NCI-H1436 (cell line): ENCODE measurements around the gene STEAP1B.
"Not testable (repeated sequence)": the region's sequence is repeated elsewhere in the genome, so short reads cannot be mapped to it uniquely, and the experiment has no call there.

Source experiments
- DNase-seq: peaks from one replicate; lab custom pipeline; 2025; lab: John Stamatoyannopoulos, UW

STEAP1B gene

GRCh38 chr7:22496912-22497311 lies 3.1 kb downstream of the STEAP1B start:
- DNase-seq = not testable (repeated sequence)

- DNase-seq = not testable (repeated sequence)
Observed at GRCh38 chr7:22496296-22496888, 3.6 kb downstream of the STEAP1B start.

DNA sequence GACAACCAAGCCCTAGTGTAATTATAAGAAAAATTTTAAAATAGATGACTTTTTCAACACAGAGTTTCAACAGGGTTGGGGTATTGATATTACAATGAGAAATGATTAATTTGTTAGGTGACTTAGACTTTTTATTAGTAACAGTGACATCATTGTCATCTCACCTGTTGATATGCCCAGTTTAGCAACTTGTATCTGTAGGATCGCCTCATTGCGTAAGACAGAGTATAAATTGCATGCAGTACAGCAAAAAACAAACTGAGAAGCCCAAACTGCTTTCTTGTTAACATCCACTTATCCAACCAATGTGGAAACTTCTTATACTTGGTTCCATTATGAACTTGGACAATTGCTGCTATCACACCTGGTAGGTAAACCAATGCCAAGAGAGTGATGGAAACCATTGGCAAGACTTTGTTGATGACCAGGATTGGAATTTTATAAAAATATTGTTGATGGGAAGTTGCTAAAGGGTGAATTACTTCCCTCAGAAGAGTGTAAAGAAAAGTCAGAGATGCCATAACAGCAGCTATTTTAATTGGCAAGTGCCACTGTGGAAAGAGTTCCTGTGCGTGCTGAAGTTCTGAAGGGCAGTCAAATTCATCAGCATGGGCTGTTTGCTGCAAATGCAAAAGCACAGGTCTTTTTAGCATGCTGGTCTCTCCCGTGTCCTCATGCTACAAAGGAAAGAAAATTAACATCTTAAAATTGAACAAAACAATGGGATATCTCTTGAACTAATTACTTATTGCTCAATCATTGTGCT lies 6.6 kb downstream of the STEAP1B start:
- not testable (repeated sequence) for DNase-seq

DNA sequence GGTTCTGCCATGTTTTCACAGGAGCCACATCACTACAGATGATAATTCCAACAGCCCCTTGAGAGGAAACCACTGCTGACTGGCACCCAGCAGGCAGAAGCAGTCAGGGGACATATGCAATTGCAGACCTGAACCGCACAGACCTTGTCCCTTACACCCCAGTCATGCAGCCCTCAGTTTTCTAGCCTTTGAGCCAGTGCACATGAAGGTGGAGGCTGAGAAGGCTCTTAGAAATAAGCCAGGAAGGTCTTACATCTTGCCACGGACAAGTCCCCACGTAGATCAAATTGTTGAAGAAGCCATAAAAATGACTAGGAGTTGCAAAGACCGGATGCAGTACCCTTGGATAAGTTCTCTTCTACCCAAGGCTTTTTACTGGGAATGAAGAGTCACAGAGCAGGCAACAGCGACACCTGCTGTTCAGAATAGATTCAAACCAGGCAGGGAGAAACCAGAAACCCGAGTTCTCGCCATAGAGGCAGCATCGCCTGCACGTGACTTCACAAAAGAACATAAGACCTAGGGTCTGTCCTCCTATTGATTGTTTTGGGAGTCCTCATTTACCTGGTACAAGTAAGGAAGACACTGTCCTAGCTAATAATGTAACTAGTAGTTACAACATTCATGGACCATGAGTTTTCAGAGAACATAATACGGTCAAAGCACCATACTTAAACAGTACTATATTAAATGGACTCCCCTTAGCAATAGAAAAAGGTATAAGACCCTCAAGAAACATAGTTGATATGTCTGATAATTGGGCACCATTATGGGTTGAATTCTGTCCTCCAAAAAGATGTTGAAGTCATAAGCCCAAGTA lies 11.1 kb downstream of the STEAP1B start:
- DNase-seq = peak; percentile 69

- DNase-seq = no peak
Observed at GRCh38 chr7:22487978-22488642, 11.9 kb downstream of the STEAP1B start.

DNA sequence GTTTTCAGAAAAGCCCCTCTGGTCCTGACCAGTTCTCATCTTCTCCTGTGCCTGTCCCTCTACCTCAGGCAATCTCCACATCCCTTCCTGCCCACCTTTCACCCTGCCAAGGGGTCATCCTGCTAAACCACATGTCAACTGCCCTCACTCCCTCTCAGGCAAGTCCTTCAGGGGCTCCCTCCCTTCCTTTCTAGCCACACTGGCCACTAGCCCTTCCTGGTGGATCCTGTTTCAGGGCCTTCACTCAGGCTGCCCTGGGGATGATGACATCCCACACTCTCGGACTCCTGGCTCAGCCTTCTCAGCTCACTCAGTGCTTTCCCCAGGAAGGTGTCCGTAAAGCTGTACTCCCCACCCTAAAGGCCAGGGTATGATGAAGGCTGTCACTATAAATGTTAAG lies 13.4 kb downstream of the STEAP1B start:
- no peak for DNase-seq

GRCh38 chr7:22485189-22485588 lies 14.8 kb downstream of the STEAP1B start:
- DNase-seq = no peak

DNA sequence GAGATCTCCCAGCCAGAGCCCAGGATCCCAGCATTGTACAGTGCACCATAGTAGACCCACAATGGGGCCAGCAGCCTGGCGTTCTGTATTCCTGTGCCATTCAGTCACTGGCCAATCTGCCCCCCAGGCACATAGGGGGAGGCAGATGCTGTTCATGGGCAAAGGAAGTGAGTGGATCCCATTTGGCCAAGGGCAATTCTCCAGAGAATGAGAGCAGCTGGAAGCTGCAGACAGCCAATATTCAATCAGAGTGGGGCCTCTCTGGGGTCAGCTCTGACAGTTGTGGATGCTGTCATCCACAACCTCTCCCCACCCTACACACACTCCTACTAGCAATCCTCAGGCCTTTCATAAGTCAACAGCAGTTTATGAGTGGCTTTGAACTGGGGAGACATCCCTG lies 17.5 kb downstream of the STEAP1B start:
- DNase-seq = no peak

DNA sequence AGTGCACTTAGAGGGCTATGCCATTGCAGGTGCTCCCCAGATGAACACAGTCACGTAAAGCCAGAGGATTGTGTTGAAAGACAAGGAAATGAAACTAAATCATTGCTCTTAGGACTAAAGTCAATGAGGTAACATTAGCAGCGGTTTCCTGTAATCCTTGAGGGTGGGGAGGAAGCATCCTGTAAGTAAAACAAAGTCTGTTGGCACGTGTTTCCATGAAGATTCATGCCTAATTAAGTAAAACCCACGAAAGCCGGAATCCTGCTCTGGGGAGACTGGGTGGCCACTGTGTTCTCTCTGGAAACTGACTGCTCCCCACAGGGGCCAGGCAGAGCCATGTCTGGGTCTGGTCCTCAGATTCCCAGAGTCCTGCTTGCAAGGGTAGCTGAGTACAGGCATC lies 18.3 kb downstream of the STEAP1B start:
- no peak for DNase-seq

- DNase-seq = no peak
Observed at GRCh38 chr7:22480523-22481075, 19.4 kb downstream of the STEAP1B start.

GRCh38 chr7:22477876-22478450 lies 22.0 kb downstream of the STEAP1B start:
- no peak for DNase-seq

DNA sequence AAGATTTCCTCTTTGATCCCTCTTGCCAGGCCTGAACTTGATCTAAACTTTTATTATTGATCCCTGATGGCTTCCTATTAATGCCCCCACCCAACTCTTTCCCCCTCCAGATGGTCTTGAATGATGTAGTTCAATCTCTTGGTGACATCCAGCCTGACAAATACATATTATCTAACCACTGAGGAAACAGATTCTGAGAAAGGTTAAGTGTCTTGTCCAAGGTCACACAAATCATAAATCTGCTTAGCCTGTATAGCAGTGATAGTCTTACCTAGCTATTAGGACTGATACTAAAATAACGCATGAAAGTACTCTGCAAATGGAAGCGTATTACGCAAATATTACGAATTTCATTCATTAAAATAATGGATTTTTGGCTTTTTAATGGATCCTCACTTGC lies 22.7 kb downstream of the STEAP1B start:
- no peak for DNase-seq

- DNase-seq = no peak
Observed at GRCh38 chr7:22476824-22477223, 23.2 kb downstream of the STEAP1B start.

GRCh38 chr7:22474645-22475044 lies 25.3 kb downstream of the STEAP1B start:
- DNase-seq = no peak

DNA sequence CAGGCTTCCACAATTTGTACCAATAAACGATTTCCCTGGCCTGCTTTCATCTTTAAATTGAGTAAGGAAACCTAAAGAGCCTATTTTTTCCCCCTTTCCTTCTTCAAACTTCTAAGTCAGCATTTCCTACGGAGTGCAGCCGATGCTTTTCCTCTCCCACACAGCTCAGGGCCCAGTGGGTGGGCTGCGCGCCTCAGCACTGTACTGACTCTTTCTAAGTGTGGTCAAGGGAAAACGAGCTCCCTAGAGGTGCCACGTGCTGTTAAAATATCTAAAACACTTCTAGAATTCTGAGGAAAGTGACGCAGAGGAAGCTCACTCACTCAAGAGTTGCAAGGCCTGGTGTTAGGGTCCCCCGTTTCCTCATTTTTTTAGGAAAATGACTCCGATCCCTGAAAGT lies 29.0 kb downstream of the STEAP1B start:
- DNase-seq = no peak

GRCh38 chr7:22469371-22470143 lies 30.4 kb downstream of the STEAP1B start:
- DNase-seq = no peak

DNA sequence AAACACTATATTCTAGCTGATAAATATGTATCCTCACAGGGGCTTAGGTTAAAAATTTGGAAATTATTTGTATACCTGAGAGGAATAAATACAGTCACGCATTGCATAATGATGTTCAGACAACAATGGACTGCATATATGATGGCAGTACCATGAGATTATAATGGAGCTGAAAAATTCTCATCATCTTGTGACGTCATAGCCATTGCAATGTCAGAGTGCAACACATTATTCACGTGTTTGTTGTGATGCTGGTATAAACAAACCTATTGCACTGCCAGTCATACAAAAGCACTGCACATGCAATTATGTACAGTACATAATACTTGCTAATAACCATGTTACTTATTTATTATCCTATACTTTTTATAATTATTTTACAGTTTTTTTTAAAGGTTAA lies 31.4 kb downstream of the STEAP1B start:
- DNase-seq = no peak

GRCh38 chr7:22464299-22464698 lies 35.7 kb downstream of the STEAP1B start:
- no peak for DNase-seq

GRCh38 chr7:22460363-22460988 lies 39.5 kb downstream of the STEAP1B start:
- DNase-seq = no peak

DNA sequence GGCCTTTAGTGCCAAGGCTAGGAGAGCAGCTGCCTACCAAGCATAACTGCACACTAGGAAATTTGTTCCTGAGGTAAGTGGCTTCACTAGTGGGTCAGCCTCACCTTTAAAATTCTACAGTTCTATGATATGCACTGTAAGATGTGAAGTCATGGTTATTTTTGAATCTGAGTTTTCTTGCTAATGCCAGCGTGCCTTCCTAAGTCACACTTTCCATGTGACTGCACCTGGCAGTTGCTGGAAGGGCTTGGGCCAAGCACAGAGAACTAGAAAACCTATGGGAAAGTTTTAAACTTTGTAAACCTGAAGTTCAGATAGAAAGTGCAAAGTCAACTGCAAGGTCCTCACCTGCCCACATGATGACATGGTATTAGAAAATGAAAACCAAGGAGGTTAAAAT lies 42.5 kb downstream of the STEAP1B start:
- no peak for DNase-seq
